Psoas muscle (tissue), 8 donors: ENCODE data around the gene CUL9. TPM values are rescaled to one million over a fixed set of nuclear protein-coding genes. Genes with fewer than 3 reads are reported as not detected.

Experiments
- ATAC-seq, 4 donors: fragments of 200-7000 bp; cut with Tn5 transposase; one replicate each; pipeline ENCODE4 v1.9.1; 2020; ENCODE audit warnings: moderate library complexity in 3 of 4, mild to moderate bottlenecking in 2 of 4
- DNase-seq, 2 donors: peaks; one replicate each; pipeline ENCODE4 v3.0.0-alpha.2; 2020
- H3K27ac ChIP-seq: fragments of 200-600 bp; one replicate; pipeline ENCODE4 v1.8.0; 2022
- H3K27me3 ChIP-seq, 3 donors: fragments of 200-600 bp in 1 of 3; one replicate each; pipeline versions ENCODE4 v1.6.1 to v1.8.0; 2013 to 2022; ENCODE audit warnings: low read length in 2 of 3, mild to moderate bottlenecking in 2 of 3, moderate library complexity in 1 of 3; ENCODE audit not compliant: insufficient read depth in 3 of 3
- H3K36me3 ChIP-seq, 2 donors: fragments of 200-600 bp in 1 of 2; one replicate each; pipeline versions ENCODE4 v1.6.1 to v1.8.0; 2013 to 2022; ENCODE audit warnings: low read depth in 1 of 2, mild to moderate bottlenecking in 1 of 2, moderate library complexity in 1 of 2; ENCODE audit not compliant: insufficient read depth in 1 of 2
- H3K4me1 ChIP-seq: fragments of 200-600 bp; one replicate; pipeline ENCODE4 v1.8.0; 2022
- H3K4me3 ChIP-seq: fragments of 200-600 bp; one replicate; pipeline ENCODE4 v1.8.0; 2022; ENCODE audit warnings: mild to moderate bottlenecking
- H3K9me3 ChIP-seq: fragments of 200-600 bp; one replicate; pipeline ENCODE4 v1.8.0; 2022
- WGBS, 3 donors: extraction: QIAGEN DNeasy Blood & Tissue Kit; methylation state at CpG; one replicate each; pipeline versions ENCODE4 v1.1.6 to v1.1.7; 2013; 5-methylcytosine and 5-hydroxymethylcytosine counted together
- intact Hi-C, 2 donors: fragments of 100-400 bp; cut with DNase I; formaldehyde crosslinking; loops; one replicate each; pipeline versions ENCODE4 v1.11.0 to v1.14.2; 2022
- polyA plus RNA-seq, 3 donors: library from polyadenylated mRNA; stranded (reverse); fragments of 200-250 nt; gene quantifications; one replicate each; pipeline ENCODE4 v1.2.3, GENCODE V29; 2013
- total RNA-seq, 4 donors: library from RNA; stranded (reverse); fragmentation: NEBNext Ultra II Directional in 2 of 4; extraction: Animal tissue kit (Norgen Biotek cat#: 25700) in 2 of 4; gene quantifications; one replicate each; pipeline versions ENCODE4 v1.2.1 to v1.2.4, GENCODE V29; 2021 to 2023
- TF ChIP-seq, protein P1 (sequence below): fragments of 200-600 bp; IDR thresholded peaks from one replicate; pipeline ENCODE4 v1.8.0; 2022; ENCODE audit warnings: antibody characterized with exemption
- donor health status: healthy with polysubstance abuse.
- donor health status: DM: no; HTN: no; CAD: no; lungs with moderate emphysema.
- donor health status: Bipolar disorder and iron deficiency.
- donor health status: healthy.
- donor health status: DM: yes; HTN: yes; CAD: no.
- donor health status: DM: no; HTN: no; CAD: no.
- donor health status: DM: no; HTN: no; CAD: no.
- donor health status: DM: yes; HTN: yes; CAD: no.

CUL9 gene
- total and polyA plus RNA-seq, 7 donors, result 6.3 to 10.9 (median 10.7) TPM

DNA sequence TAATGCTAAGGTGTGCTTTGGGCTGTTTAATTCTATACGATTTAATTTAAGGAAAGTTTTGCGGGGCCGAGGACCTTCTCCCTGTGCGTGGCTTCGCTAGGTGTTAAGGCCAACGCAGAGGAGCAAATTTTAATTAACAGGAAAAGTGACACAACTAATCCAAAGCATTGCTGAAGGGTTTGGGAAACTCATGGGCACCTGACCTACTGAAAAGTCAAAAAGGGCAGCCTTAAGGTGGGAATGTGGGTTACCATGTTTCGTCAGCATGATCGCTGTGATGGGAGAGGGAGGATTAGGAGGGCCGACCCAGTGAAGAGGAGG, 415 bp upstream of the CUL9 start:
- H3K27me3 ChIP-seq, result no peaks in the 10 kb centered on the region
- peak overlapping the region; percentile 79 for H3K4me3 ChIP-seq
- DNase-seq (no peak), ATAC-seq (peak in 1 of 4 donors; percentile 1)
- H3K36me3 ChIP-seq, result peaks cover 11 to 63% of the 10 kb centered on the region in 2 donors
- TF ChIP-seq, protein P1, sequence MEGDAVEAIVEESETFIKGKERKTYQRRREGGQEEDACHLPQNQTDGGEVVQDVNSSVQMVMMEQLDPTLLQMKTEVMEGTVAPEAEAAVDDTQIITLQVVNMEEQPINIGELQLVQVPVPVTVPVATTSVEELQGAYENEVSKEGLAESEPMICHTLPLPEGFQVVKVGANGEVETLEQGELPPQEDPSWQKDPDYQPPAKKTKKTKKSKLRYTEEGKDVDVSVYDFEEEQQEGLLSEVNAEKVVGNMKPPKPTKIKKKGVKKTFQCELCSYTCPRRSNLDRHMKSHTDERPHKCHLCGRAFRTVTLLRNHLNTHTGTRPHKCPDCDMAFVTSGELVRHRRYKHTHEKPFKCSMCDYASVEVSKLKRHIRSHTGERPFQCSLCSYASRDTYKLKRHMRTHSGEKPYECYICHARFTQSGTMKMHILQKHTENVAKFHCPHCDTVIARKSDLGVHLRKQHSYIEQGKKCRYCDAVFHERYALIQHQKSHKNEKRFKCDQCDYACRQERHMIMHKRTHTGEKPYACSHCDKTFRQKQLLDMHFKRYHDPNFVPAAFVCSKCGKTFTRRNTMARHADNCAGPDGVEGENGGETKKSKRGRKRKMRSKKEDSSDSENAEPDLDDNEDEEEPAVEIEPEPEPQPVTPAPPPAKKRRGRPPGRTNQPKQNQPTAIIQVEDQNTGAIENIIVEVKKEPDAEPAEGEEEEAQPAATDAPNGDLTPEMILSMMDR, result no peak
- H3K4me1 ChIP-seq, result peaks cover 16% of the 10 kb centered on the region
- peak overlapping the region; percentile 83 for H3K27ac ChIP-seq
- intact Hi-C loops, result no loop called here
- 36 to 41% (median 39%) methylated on average over 9 of the region's 9 CpGs for WGBS, 3 donors
- no peaks in the 10 kb centered on the region for H3K9me3 ChIP-seq

DNA sequence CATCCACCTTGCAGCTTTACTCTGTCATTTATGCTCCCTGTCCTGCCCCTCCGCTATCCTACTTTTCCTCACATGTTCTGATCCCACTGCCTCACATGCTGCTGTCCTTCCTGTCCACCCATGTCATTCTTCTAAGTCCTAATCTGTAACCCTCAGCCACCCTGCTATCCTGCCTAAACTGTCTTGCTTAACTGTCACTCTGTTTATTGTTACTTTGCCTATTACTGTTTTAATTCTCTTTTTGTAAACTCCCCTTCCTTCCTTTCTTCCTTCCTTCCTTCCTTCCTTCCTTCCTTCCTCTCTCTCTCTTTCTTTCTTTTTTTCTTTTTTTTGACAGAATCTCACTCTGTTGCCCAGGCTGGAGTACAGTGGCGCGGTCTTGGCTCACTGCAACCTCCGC, 1.4 kb downstream of the CUL9 start:
- peak overlapping the region; percentile 83 for H3K27ac ChIP-seq
- no peaks in the 10 kb centered on the region for H3K9me3 ChIP-seq
- WGBS, 3 donors, result 89 to 94% (median 92%) methylated on average over 4 of the region's 4 CpGs
- no peak for DNase-seq
- peaks cover 11 to 63% of the 10 kb centered on the region in 2 donors for H3K36me3 ChIP-seq
- intact Hi-C loops, result no loop called here
- peak overlapping the region; percentile 79 for H3K4me3 ChIP-seq
- ATAC-seq, result no peak
- no peaks in the 10 kb centered on the region for H3K27me3 ChIP-seq
- H3K4me1 ChIP-seq, result peaks cover 16% of the 10 kb centered on the region
- TF ChIP-seq, protein P1, result no peak

DNA sequence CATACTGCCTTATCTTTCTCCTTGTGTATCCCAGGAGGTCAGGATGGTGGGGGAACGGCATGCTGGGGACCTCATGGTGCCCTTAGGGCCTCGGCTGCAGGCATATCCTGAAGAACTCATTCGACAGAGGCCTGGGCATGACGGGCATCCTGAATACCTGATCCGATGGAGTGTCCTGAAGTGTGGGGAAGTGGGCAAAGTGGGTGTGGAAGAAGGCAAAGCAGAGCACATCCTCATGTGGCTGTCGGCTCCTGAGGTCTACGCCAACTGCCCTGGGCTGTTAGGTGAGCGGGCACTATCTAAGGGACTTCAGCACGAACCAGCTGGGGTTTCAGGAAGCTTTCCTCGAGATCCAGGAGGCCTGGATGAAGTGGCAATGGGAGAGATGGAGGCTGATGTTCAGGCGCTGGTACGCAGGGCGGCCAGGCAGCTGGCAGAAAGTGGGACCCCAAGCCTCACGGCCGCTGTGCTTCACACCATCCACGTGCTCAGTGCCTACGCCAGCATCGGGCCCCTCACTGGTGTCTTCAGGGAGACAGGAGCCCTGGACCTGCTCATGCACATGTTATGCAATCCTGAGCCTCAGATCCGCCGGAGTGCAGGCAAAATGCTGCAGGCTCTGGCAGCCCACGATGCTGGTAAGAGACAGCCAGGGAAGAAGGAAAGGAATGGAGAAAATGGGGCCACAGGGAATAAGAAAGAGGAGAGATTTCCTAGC, 2.4 kb downstream of the CUL9 start:
- H3K27ac ChIP-seq, result no peak overlapping the region
- TF ChIP-seq, protein P1, result no peak
- no peak for ATAC-seq
- peaks cover under 1 to 63% of the 10 kb centered on the region in 2 donors for H3K36me3 ChIP-seq
- no peak overlapping the region for H3K4me3 ChIP-seq
- no peaks in the 10 kb centered on the region for H3K9me3 ChIP-seq
- H3K27me3 ChIP-seq, result no peaks in the 10 kb centered on the region
- intact Hi-C loops, result no loop called here
- H3K4me1 ChIP-seq, result peaks cover 16% of the 10 kb centered on the region
- DNase-seq, result no peak
- 91 to 93% (median 92%) methylated on average over 21 of the region's 21 CpGs for WGBS, 3 donors

DNA sequence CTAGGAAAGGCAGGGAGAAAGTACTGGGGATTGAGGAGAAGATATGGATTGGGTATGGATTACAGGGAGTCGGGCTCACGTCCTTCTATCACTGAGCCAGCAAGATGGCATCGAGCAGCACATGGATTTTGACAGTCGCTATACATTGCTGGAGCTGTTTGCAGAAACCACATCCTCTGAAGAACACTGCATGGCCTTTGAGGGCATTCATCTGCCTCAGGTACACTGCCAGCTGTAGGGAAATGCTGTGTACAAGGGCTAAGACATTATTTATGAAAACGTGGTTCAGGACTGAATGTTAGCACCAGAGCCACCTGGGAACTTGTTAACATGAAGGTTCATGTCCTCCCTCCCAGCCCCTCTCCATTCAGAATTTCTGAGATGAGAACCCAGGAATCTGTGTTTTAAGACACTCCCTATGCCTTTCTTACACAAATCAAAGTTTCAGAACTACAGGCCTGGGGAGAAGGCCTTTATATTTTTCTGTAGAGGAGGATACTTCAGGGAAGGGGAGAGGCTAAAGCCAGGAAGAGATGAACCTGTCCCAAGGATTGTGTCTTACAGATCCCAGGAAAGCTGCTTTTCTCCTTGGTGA, 3.5 kb downstream of the CUL9 start:
- Histone ChIP-seq H3K27ac (no peak overlapping the region), H3K4me1 (peaks cover 16% of the 10 kb centered on the region), H3K4me3 (no peak overlapping the region), H3K27me3 (no peaks in the 10 kb centered on the region), H3K9me3 (no peaks in the 10 kb centered on the region), H3K36me3 (peaks cover 0 to 62% of the 10 kb centered on the region in 2 donors)
- TF ChIP-seq, protein P1, result no peak
- DNase-seq (no peak), ATAC-seq (no peak)
- WGBS, 3 donors, result 81 to 84% (median 83%) methylated on average over 5 of the region's 5 CpGs
- intact Hi-C loops, result no loop called here
